Pancreas (tissue), 10 donors: ENCODE data around the gene CLINT1. TPM values are rescaled to one million over a fixed set of nuclear protein-coding genes. Genes with fewer than 3 reads are reported as not detected.
"Not testable (repeated sequence)": the region's sequence is repeated elsewhere in the genome, so short reads cannot be mapped to it uniquely, and the experiment has no call there.

Source experiments
- ATAC-seq, 4 donors: fragments of 200-7000 bp; cut with Tn5 transposase; one replicate each; pipeline versions ENCODE4 v1.8.0 to v1.9.1; 2020; ENCODE audit warnings: mild to moderate bottlenecking in 4 of 4, moderate library complexity in 4 of 4
- DNase-seq, 6 donors: peaks; one replicate each; pipeline ENCODE4 v3.0.0-alpha.2; 2020
- FAIRE-seq: peaks from 2 replicates; lab custom pipeline; 2012; peaks lifted over from hg19 to GRCh38; lab: Jason Lieb, UNC
- H3K27ac ChIP-seq, 4 donors: fragments of 200-600 bp; sonication (generic); 1 replicate in 3 of 4; 2 replicates in 1 of 4; pipeline versions ENCODE4 v1.5.0 to v1.8.0; 2020
- H3K27me3 ChIP-seq, 4 donors: fragments of 200-600 bp; one replicate each; pipeline ENCODE4 v1.8.0; 2021
- H3K36me3 ChIP-seq, 3 donors: fragments of 200-600 bp; sonication (generic) in 1 of 3; one replicate each; pipeline versions ENCODE4 v1.5.0 to v1.8.0; 2020 to 2021
- H3K4me1 ChIP-seq, 3 donors: fragments of 200-600 bp; one replicate each; pipeline ENCODE4 v1.8.0; 2021
- H3K4me3 ChIP-seq, 4 donors: fragments of 200-600 bp; sonication (generic) in 2 of 4; one replicate each; pipeline versions ENCODE4 v1.5.0 to v1.8.0; 2020 to 2021
- H3K9me3 ChIP-seq, 4 donors: fragments of 200-600 bp; one replicate each; pipeline ENCODE4 v1.8.0; 2021
- CTCF ChIP-seq, 4 donors: fragments of 200-600 bp; sonication (generic) in 3 of 4; IDR thresholded peaks; one replicate each; pipeline versions ENCODE4 v1.5.0 to v1.8.0; 2021; ENCODE audit warnings: antibody characterized with exemption in 4 of 4
- WGBS, 2 donors: extraction: QIAGEN DNeasy Blood & Tissue Kit; methylation state at CpG; one replicate each; pipeline ENCODE4 v1.1.7; 2013; 5-methylcytosine and 5-hydroxymethylcytosine counted together
- intact Hi-C, 3 donors: fragments of 100-400 bp; cut with DNase I; formaldehyde crosslinking; loops; one replicate each; pipeline versions ENCODE4 v1.11.1 to v1.14.2; 2022
- polyA plus RNA-seq, 2 donors: library from polyadenylated mRNA; stranded (reverse); fragments of 200-250 nt; gene quantifications; one replicate each; pipeline ENCODE4 v1.2.3, GENCODE V29; 2013
- total RNA-seq, 6 donors: library from RNA; stranded (reverse); fragmentation: NEBNext Ultra II Directional in 4 of 6; extraction: Animal tissue kit (Norgen Biotek cat#: 25700) in 4 of 6; gene quantifications; one replicate each; pipeline versions ENCODE4 v1.2.1 to v1.2.4, GENCODE V29; 2021 to 2023
- donor health status: healthy with polysubstance abuse.
- donor health status: DM: no; HTN: no; CAD: no; lungs with moderate emphysema.
- donor health status: DM: no; HTN: no; CAD: no.
- donor health status: control.
- donor health status: control.
- donor health status: Bipolar disorder and iron deficiency.
- donor health status: DM: yes; HTN: yes; CAD: no.
- donor health status: DM: no; HTN: no; CAD: no.
- donor health status: DM: no; HTN: no; CAD: no.
- donor health status: DM: yes; HTN: yes; CAD: no.

CLINT1 gene
- total and polyA plus RNA-seq, 8 donors, result 23.5 to 62.5 (median 37.9) TPM

DNA sequence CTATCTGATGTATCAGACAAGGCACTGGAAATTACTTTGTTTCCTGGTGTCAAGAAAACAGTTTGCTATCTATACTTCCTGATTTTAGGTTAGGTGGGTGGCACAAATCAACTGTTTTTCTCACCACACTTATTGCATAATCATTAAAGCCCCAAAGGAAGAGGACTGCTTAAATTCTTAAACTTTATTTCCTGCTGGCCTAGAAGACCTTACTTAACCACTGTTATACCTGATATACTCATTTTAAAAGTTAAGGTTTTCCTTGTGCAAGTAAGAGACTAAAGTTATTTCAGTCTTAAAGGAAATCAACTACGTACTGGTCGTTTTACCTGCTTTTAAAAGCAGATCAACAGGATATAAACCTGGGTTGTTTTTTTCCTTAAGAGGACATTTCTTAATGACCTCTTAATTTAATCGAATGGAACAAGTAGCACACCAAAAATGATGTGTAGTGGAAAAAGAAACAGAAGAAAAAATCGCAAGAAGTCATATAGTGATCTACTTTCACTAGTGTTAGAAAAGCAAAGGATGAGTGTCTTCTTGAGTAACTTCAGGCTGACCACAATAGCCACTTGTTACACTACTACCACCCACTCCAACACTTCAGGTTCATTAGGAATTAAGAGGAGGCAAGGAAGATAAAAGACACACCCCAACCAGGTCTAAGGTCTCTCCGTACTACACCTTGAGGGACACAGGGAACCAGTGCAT, 974 bp downstream of the CLINT1 start:
- Histone ChIP-seq H3K36me3 (no peaks in the 10 kb centered on the region), H3K27ac (peak overlapping the region in 3 of 4 donors; percentile 89 to 96 (median 91)), H3K4me1 (peaks cover 0 to 28% (median 18%) of the 10 kb centered on the region in 3 donors), H3K9me3 (no peaks in the 10 kb centered on the region), H3K27me3 (no peaks in the 10 kb centered on the region), H3K4me3 (peak overlapping the region; percentile 66 to 87 (median 82))
- ATAC-seq (peak; percentile 23 to 61 (median 42)), DNase-seq (no peak), FAIRE-seq (no peak)
- intact Hi-C loops, result no loop called here
- WGBS, 2 donors, result 0 to 1% methylated on average over 5 of the region's 5 CpGs
- TF ChIP-seq CTCF (IDR thresholded peaks at IDR 0.05), result no peak

DNA sequence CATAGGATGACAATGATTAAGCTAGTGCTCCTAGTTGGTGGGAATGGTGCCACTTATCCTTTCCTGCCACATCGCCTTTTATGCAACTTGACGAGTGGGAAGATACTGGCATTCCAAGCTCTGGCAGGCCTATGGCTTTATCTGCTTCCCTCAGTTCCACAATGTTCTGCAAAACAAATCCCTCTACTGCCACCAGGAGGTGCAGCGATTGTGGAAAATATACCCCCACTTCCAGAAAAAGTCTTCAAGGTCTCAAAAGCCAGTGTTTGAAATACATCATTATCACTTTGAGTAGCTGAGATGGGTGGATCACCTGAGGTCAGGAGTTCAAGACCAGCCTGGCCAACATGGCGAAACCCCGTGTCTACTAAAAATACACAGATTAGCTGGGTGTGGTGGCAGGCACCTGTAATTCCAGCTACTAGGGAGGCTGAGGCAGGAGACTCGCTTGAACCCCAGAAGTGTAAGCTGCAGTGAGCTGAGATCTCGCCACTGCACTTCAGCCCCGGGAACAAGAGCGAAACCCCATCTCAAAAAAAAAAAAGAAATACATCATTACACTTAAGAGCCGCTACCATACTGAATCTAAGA, 3.4 kb downstream of the CLINT1 start:
- Histone ChIP-seq H3K9me3 (no peaks in the 10 kb centered on the region), H3K4me3 (no peak overlapping the region), H3K36me3 (no peaks in the 10 kb centered on the region), H3K27me3 (no peaks in the 10 kb centered on the region), H3K4me1 (peaks cover 0 to 28% (median 25%) of the 10 kb centered on the region in 3 donors), H3K27ac (no peak overlapping the region)
- DNase-seq (peak in 3 of 6 donors; percentile 31 to 40 (median 36)), ATAC-seq (peak in 2 of 4 donors; percentile 39 to 42), FAIRE-seq (no peak)
- peak; percentile 23 to 59 (median 39) for TF ChIP-seq CTCF (IDR thresholded peaks at IDR 0.05)
- 53% methylated on average over 10 of the region's 10 CpGs for WGBS, 2 donors
- intact Hi-C loops, result no loop called here

GRCh38 chr5:157853365-157853764, 5.6 kb downstream of the CLINT1 start:
- whole genome bisulfite sequencing, 2 donors, result 94 to 97% methylated on average over 9 of the region's 9 CpGs
- H3K27ac ChIP-seq, ATAC-seq, FAIRE-seq, intact Hi-C loops, H3K27me3 ChIP-seq, H3K4me3 ChIP-seq, H3K36me3 ChIP-seq, DNase-seq, H3K9me3 ChIP-seq: not testable (repeated sequence)
- peaks cover 0 to 28% (median 25%) of the 10 kb centered on the region in 3 donors for H3K4me1 ChIP-seq

GRCh38 chr5:157845914-157846598, 12.9 kb downstream of the CLINT1 start:
- Histone ChIP-seq H3K9me3 (no peaks in the 10 kb centered on the region), H3K36me3 (no peaks in the 10 kb centered on the region), H3K27ac (no peak overlapping the region), H3K4me1 (peaks cover 5 to 28% (median 27%) of the 10 kb centered on the region in 3 donors), H3K4me3 (no peak overlapping the region), H3K27me3 (no peaks in the 10 kb centered on the region)
- intact Hi-C loops, result no loop called here
- WGBS, 2 donors, result 58 to 63% methylated on average over 3 of the region's 3 CpGs
- ATAC-seq, result no peak
- no peak for DNase-seq
- no peak for FAIRE-seq
- TF ChIP-seq CTCF (IDR thresholded peaks at IDR 0.05), result no peak

DNA sequence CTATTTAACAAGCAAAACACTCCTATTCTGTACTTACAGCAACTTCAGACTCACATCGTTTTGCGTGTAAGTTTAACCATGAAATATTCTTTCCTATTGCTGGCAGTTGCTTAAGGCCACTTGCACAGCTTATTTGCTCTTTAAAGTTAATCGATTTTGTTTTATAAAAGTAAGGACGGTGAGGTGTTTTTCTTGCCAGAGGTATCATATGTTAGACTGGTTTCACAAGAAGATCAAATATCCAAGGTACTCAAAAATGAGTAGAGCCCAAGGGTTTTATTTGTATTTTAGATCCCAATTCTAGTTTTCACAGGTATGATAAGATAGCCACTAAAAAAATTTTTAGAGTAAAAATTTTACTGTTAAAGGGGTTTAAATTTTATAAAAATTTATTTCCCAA, 16.2 kb downstream of the CLINT1 start:
- Histone ChIP-seq H3K4me3 (no peak overlapping the region), H3K27me3 (no peaks in the 10 kb centered on the region), H3K36me3 (no peaks in the 10 kb centered on the region), H3K9me3 (no peaks in the 10 kb centered on the region), H3K4me1 (peaks cover 5 to 28% (median 27%) of the 10 kb centered on the region in 3 donors), H3K27ac (no peak overlapping the region)
- FAIRE-seq (no peak), DNase-seq (no peak), ATAC-seq (peak; percentile 44 to 79 (median 72))
- WGBS, 2 donors, result 13 to 19% methylated on average over 4 of the region's 4 CpGs
- TF ChIP-seq CTCF (IDR thresholded peaks at IDR 0.05), result no peak
- intact Hi-C loops, result no loop called here
